ENCODE data around the gene PROK1.

Gene PROK1

DNA sequence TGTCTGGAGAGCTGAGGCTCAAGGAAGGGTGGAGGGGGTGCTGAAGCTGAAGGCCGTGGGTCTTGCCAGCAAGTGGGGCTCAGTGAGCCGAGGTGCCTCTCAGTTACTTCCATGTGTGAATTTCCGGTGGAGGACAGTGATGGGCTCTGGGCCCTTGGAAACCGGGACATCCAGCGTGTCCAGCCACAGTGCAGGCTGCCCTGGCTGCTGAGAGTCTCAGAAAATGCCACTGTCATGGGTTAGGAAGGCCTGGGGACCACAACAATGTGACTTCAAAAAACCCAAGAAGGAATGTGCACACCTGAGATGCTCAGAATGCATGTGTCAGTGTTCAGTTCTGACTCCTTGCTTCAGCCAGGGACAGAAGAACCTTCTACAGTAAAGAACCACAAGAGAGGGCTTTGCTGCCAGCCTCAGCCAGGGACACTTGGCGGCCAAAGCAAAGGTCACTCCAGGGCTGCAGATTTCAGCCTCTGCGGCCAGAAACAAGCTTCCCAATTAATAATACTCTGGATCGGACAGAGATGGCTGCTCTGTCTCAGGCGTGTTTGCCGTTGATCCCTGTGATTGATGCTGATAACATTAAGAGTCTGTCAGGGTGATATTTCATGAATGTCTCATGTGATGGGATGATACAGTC is 30.8 kb upstream of the PROK1 start:
- Histone ChIP-seq H3K27me3 (ENCODE audit: control insufficient read depth, insufficient read depth, low read length) (no peaks in the 10 kb centered on the region), H3K9me3 (ENCODE audit: control insufficient read depth, insufficient read depth, low read depth, low read length) (peaks cover 13% of the 10 kb centered on the region), H3K27ac (ENCODE audit: low read depth, low read length) (no peak overlapping the region), H3K9ac (ENCODE audit: low read length) (no peak overlapping the region), H3K4me1 (ENCODE audit: control insufficient read depth, insufficient read depth, low read length) (peaks cover 11% of the 10 kb centered on the region), H3K36me3 (ENCODE audit: control insufficient read depth, insufficient read depth, low read length) (no peaks in the 10 kb centered on the region), H3K4me3 (ENCODE audit: low read depth, low read length) (no peak overlapping the region)

DNA sequence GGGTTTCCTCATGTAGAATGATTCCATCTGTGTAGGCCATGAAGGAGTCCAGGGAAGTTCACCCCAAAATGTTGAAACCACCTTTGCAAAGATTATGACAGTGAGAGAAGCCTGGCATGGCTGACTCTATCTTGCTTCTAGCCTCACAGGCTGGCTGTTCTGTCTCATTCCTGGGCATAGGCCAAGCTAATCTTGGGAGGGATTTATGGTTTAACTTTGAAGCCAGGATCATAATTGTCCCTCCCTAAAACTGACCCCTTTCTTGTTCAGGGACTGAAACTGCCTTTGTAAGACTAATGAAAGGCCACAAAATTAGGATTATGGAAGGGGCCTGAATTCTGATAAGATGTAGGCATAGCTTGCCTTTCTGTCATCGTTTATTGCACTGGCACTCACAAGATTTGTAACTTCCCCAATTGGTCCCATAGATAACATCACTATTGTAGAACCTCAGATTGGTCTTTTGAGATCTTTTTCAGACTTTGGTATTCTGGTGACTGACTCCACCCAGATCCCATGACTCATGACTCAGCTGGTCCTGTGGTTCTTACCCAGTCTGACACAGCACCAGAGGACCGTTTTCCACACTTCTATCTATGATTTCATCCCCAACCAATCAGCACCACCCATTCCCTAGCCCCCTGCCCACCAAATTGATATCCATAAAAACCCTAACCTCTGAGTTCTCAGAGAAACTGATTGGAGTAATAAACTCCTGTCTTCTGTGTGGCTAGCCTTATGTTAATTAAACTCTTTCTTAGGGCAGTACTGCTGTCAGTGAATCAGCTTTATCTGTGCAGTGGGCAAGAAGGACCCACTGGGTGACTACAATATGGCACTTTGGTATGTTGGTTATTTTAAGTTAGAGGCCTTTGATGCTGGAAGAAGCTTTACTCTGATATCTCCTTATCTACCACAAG is 29.8 kb upstream of the PROK1 start:
- H3K9ac ChIP-seq (ENCODE audit: low read length): no peak overlapping the region
- no peaks in the 10 kb centered on the region for H3K36me3 ChIP-seq (ENCODE audit: control insufficient read depth, insufficient read depth, low read length)
- no peak overlapping the region for H3K27ac ChIP-seq (ENCODE audit: low read depth, low read length)
- peaks cover 13% of the 10 kb centered on the region for H3K9me3 ChIP-seq (ENCODE audit: control insufficient read depth, insufficient read depth, low read depth, low read length)
- H3K4me3 ChIP-seq (ENCODE audit: low read depth, low read length): no peak overlapping the region
- no peaks in the 10 kb centered on the region for H3K27me3 ChIP-seq (ENCODE audit: control insufficient read depth, insufficient read depth, low read length)
- peaks cover 13% of the 10 kb centered on the region for H3K4me1 ChIP-seq (ENCODE audit: control insufficient read depth, insufficient read depth, low read length)

DNA sequence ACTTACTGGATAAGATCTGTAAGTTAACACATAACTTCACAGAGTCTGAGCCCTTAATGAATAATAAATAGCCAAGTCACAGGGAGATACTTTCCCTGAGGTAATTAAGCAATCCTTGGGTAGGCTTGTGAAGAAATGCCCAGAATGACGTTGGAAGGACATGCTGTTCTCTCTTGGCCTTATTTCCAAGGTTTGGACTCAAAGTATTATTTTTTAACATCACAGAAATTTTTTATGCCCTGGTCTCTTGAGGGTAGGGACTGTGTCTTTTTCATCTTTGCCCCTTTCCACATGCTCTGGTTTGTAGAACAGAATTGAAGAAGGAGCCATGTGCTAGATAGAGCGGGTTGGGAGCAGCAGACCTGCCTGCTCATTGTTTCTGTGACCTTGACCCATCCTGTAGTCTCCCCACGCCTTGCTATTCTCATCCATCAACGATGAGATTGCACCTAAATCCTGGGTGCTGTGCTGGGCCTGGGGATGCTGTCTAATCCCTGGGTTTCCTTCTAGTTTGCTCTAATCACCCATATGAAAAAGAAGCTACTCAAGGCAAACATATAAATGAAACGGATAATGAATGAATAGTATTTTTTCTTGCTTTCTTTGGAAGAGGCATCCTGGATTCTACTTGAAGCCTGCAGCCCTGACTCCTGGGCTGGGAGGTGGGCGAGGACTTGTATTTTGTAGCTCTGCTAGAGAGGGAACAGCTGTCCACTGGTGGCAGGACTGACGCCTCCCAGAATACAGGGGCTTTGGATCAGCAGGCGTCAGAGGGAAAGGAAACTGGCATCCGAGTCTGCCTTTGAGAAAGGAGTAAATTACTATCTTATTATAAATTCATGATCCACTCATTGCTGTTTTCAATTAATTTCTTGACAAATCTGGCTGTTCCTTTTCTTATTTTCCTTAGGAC is 26.0 kb upstream of the PROK1 start:
- H3K27me3 ChIP-seq (ENCODE audit: control insufficient read depth, insufficient read depth, low read length): no peaks in the 10 kb centered on the region
- H3K9me3 ChIP-seq (ENCODE audit: control insufficient read depth, insufficient read depth, low read depth, low read length): peaks cover 13% of the 10 kb centered on the region
- peaks cover 4% of the 10 kb centered on the region; the same call in 1 of the 2 replicates for H3K4me1 ChIP-seq (ENCODE audit: control insufficient read depth, insufficient read depth, low read length)
- no peak overlapping the region for H3K9ac ChIP-seq (ENCODE audit: low read length)
- H3K4me3 ChIP-seq (ENCODE audit: low read depth, low read length): no peak overlapping the region
- no peaks in the 10 kb centered on the region for H3K36me3 ChIP-seq (ENCODE audit: control insufficient read depth, insufficient read depth, low read length)
- H3K27ac ChIP-seq (ENCODE audit: low read depth, low read length): no peak overlapping the region

DNA sequence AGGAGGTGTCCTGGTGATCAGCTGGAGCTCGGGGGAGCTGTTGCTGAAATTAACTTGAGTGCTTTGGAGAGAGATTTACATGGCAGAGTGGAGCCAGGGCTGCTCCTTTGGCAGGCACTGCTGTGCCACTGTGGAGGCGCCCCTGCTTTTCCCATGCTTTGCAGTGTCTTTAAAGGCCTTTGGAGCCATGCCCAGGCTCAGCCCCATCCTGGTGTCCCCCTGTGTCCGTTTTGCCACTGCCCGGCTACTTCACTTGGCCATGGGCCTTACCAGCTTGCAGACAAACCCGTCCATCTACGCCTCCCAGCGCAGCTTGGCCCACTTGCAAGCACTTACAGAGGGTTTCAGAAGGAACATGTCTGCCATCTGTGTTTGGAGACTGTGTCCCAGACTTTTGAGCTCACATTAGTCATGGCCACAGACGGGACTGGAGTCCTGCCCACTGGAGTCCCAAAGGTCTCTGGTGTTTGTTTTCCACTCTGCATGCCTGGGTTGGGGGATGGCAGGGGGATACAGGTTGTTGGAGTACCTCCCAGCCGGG is 25.3 kb upstream of the PROK1 start:
- Histone ChIP-seq H3K4me3 (ENCODE audit: low read depth, low read length) (no peak overlapping the region), H3K4me1 (ENCODE audit: control insufficient read depth, insufficient read depth, low read length) (peaks cover 9% of the 10 kb centered on the region; the same call in 1 of the 2 replicates), H3K27ac (ENCODE audit: low read depth, low read length) (no peak overlapping the region), H3K27me3 (ENCODE audit: control insufficient read depth, insufficient read depth, low read length) (no peaks in the 10 kb centered on the region), H3K9me3 (ENCODE audit: control insufficient read depth, insufficient read depth, low read depth, low read length) (peaks cover 10% of the 10 kb centered on the region), H3K9ac (ENCODE audit: low read length) (no peak overlapping the region), H3K36me3 (ENCODE audit: control insufficient read depth, insufficient read depth, low read length) (no peaks in the 10 kb centered on the region)

DNA sequence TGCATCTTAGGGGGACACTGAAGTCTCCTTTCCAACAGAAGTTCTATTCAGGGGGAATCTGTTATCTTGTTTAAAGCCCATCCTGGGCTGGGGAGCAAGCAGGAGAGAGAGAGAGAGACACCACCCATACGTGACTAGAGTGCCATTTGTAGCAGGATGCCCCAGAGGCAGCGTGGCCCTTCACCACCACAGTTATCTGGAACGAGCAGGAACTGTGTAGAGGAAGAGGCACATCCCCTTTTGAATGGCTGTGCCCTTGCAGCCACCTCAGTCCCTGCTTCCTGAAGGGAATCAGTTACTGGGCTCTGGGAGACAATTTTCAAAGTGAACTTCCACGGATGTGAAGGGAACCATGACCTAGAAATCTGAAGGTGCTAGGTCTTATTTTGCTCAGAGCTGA is 24.1 kb upstream of the PROK1 start:
- H3K9ac ChIP-seq (ENCODE audit: low read length): no peak overlapping the region
- no peaks in the 10 kb centered on the region for H3K27me3 ChIP-seq (ENCODE audit: control insufficient read depth, insufficient read depth, low read length)
- H3K9me3 ChIP-seq (ENCODE audit: control insufficient read depth, insufficient read depth, low read depth, low read length): peaks cover under 1% of the 10 kb centered on the region; the same call in 1 of the 2 replicates
- no peak overlapping the region for H3K4me3 ChIP-seq (ENCODE audit: low read depth, low read length)
- no peak overlapping the region for H3K27ac ChIP-seq (ENCODE audit: low read depth, low read length)
- no peaks in the 10 kb centered on the region for H3K36me3 ChIP-seq (ENCODE audit: control insufficient read depth, insufficient read depth, low read length)
- H3K4me1 ChIP-seq (ENCODE audit: control insufficient read depth, insufficient read depth, low read length): peaks cover 9% of the 10 kb centered on the region; the same call in 1 of the 2 replicates

GRCh38 chr1:110428946-110429345 is 22.0 kb upstream of the PROK1 start:
- Histone ChIP-seq H3K9ac (ENCODE audit: low read length) (no peak overlapping the region), H3K9me3 (ENCODE audit: control insufficient read depth, insufficient read depth, low read depth, low read length) (no peaks in the 10 kb centered on the region), H3K36me3 (ENCODE audit: control insufficient read depth, insufficient read depth, low read length) (no peaks in the 10 kb centered on the region), H3K27me3 (ENCODE audit: control insufficient read depth, insufficient read depth, low read length) (no peaks in the 10 kb centered on the region), H3K4me1 (ENCODE audit: control insufficient read depth, insufficient read depth, low read length) (peaks cover 20% of the 10 kb centered on the region), H3K27ac (ENCODE audit: low read depth, low read length) (no peak overlapping the region), H3K4me3 (ENCODE audit: low read depth, low read length) (no peak overlapping the region)

GRCh38 chr1:110430366-110430765 is 20.6 kb upstream of the PROK1 start:
- no peaks in the 10 kb centered on the region for H3K36me3 ChIP-seq (ENCODE audit: control insufficient read depth, insufficient read depth, low read length)
- peaks cover 32% of the 10 kb centered on the region for H3K4me1 ChIP-seq (ENCODE audit: control insufficient read depth, insufficient read depth, low read length)
- H3K4me3 ChIP-seq (ENCODE audit: low read depth, low read length): no peak overlapping the region
- no peaks in the 10 kb centered on the region for H3K9me3 ChIP-seq (ENCODE audit: control insufficient read depth, insufficient read depth, low read depth, low read length)
- no peak overlapping the region for H3K27ac ChIP-seq (ENCODE audit: low read depth, low read length)
- no peaks in the 10 kb centered on the region for H3K27me3 ChIP-seq (ENCODE audit: control insufficient read depth, insufficient read depth, low read length)
- H3K9ac ChIP-seq (ENCODE audit: low read length): no peak overlapping the region

- Histone ChIP-seq H3K27me3 (ENCODE audit: control insufficient read depth, insufficient read depth, low read length) (no peaks in the 10 kb centered on the region), H3K27ac (ENCODE audit: low read depth, low read length) (no peak overlapping the region), H3K9ac (ENCODE audit: low read length) (no peak overlapping the region), H3K4me3 (ENCODE audit: low read depth, low read length) (no peak overlapping the region), H3K36me3 (ENCODE audit: control insufficient read depth, insufficient read depth, low read length) (no peaks in the 10 kb centered on the region), H3K4me1 (ENCODE audit: control insufficient read depth, insufficient read depth, low read length) (peaks cover 29% of the 10 kb centered on the region), H3K9me3 (ENCODE audit: control insufficient read depth, insufficient read depth, low read depth, low read length) (no peaks in the 10 kb centered on the region)
Measured at GRCh38 chr1:110430901-110431300, 20.0 kb upstream of the PROK1 start.

- peak overlapping the region; percentile 16 for H3K9ac ChIP-seq (ENCODE audit: low read length)
Measured at GRCh38 chr1:110433213-110433612, 17.7 kb upstream of the PROK1 start.

GRCh38 chr1:110433803-110434202 is 17.1 kb upstream of the PROK1 start:
- H3K4me1 ChIP-seq (ENCODE audit: control insufficient read depth, insufficient read depth, low read length): peaks cover 53% of the 10 kb centered on the region
- H3K27ac ChIP-seq (ENCODE audit: low read depth, low read length): no peak overlapping the region
- H3K9ac ChIP-seq (ENCODE audit: low read length): peak overlapping the region; percentile 16
- no peaks in the 10 kb centered on the region for H3K27me3 ChIP-seq (ENCODE audit: control insufficient read depth, insufficient read depth, low read length)
- H3K36me3 ChIP-seq (ENCODE audit: control insufficient read depth, insufficient read depth, low read length): no peaks in the 10 kb centered on the region
- no peaks in the 10 kb centered on the region for H3K9me3 ChIP-seq (ENCODE audit: control insufficient read depth, insufficient read depth, low read depth, low read length)
- H3K4me3 ChIP-seq (ENCODE audit: low read depth, low read length): no peak overlapping the region

More at GRCh38 chr1:110433213-110433612, 17.7 kb upstream of the PROK1 start:
- no peak overlapping the region for H3K4me3 ChIP-seq (ENCODE audit: low read depth, low read length)
- no peaks in the 10 kb centered on the region for H3K27me3 ChIP-seq (ENCODE audit: control insufficient read depth, insufficient read depth, low read length)
- peaks cover 47% of the 10 kb centered on the region for H3K4me1 ChIP-seq (ENCODE audit: control insufficient read depth, insufficient read depth, low read length)
- H3K36me3 ChIP-seq (ENCODE audit: control insufficient read depth, insufficient read depth, low read length): no peaks in the 10 kb centered on the region
- H3K9me3 ChIP-seq (ENCODE audit: control insufficient read depth, insufficient read depth, low read depth, low read length): no peaks in the 10 kb centered on the region
- no peak overlapping the region for H3K27ac ChIP-seq (ENCODE audit: low read depth, low read length)

Measured in HUES6 (cell line).